MM.1S (cell line): Measurements from ENCODE around the gene LIN37.
A peak's percentile ranks its signal among the peaks of the same experiment; 100 is the strongest.

Experiments
- DNase-seq: peaks from one replicate; pipeline ENCODE4 v3.0.0-alpha.2; 2015
- H2AFZ ChIP-seq: fragments of 300-600 bp; sonication (generic); 2 replicates; pipeline ENCODE4 v1.6.0; 2016; ENCODE audit warnings: antibody characterized with exemption, low read length
- H3F3A ChIP-seq: fragments of 300-600 bp; sonication (generic); 2 replicates; pipeline ENCODE4 v1.6.1; 2016; ENCODE audit warnings: mild to moderate bottlenecking, antibody characterized with exemption, low read length, moderate library complexity, mixed read lengths; ENCODE audit not compliant: insufficient read depth
- H3K27ac ChIP-seq: fragments of 300-600 bp; sonication (generic); 2 replicates; pipeline ENCODE4 v1.5.1; 2016; ENCODE audit warnings: mild to moderate bottlenecking, low read length
- H3K27me3 ChIP-seq: fragments of 300-600 bp; sonication (generic); replicated peaks from 2 replicates; pipeline ENCODE4 v1.6.0; 2016; ENCODE audit warnings: low read length; ENCODE audit not compliant: insufficient read depth
- H3K36me3 ChIP-seq: fragments of 300-600 bp; sonication (generic); replicated peaks from 2 replicates; pipeline ENCODE4 v1.6.1; 2016; ENCODE audit warnings: mild to moderate bottlenecking, low read length, mixed read lengths; ENCODE audit not compliant: insufficient read depth
- H3K4me1 ChIP-seq: fragments of 300-600 bp; sonication (generic); 2 replicates; pipeline ENCODE4 v1.6.1; 2016; ENCODE audit warnings: low read length, mixed read lengths
- H3K4me2 ChIP-seq: fragments of 300-600 bp; sonication (generic); 2 replicates; pipeline ENCODE4 v1.6.0; 2016; ENCODE audit warnings: low read depth, low read length
- H3K4me3 ChIP-seq: fragments of 300-600 bp; sonication (generic); 2 replicates; pipeline ENCODE4 v1.5.1; 2016; ENCODE audit warnings: low read length, mixed read lengths
- H3K79me2 ChIP-seq: fragments of 300-600 bp; sonication (generic); 2 replicates; pipeline ENCODE4 v1.6.1; 2016; ENCODE audit warnings: mixed run types, low read length, mixed read lengths
- H3K9ac ChIP-seq: fragments of 300-600 bp; sonication (generic); 2 replicates; pipeline ENCODE4 v1.6.1; 2016; ENCODE audit warnings: low read length, mixed read lengths
- H3K9me2 ChIP-seq: fragments of 300-600 bp; sonication (generic); replicated peaks from 2 replicates; pipeline ENCODE4 v1.6.1; 2016; ENCODE audit warnings: mild to moderate bottlenecking, low read length, mixed read lengths; ENCODE audit not compliant: insufficient read depth
- H3K9me3 ChIP-seq: fragments of 300-600 bp; sonication (generic); replicated peaks from 2 replicates; pipeline ENCODE4 v1.6.1; 2016; ENCODE audit warnings: mild to moderate bottlenecking, low read length, mixed read lengths; ENCODE audit not compliant: insufficient read depth
- H4K20me1 ChIP-seq: fragments of 300-600 bp; sonication (generic); 2 replicates; pipeline ENCODE4 v1.6.1; 2016; ENCODE audit warnings: mild to moderate bottlenecking, low read length, moderate library complexity, mixed read lengths; ENCODE audit not compliant: insufficient read depth
- EZH2 ChIP-seq: fragments of 300-600 bp; sonication (generic); optimal IDR thresholded peaks from 2 replicates; pipeline ENCODE3; 2017; ENCODE audit warnings: low read depth, mild to moderate bottlenecking, antibody characterized with exemption, low read length, mixed read lengths
- EZH2phosphoT487 ChIP-seq: fragments of 300-600 bp; sonication (generic); IDR thresholded peaks from 2 replicates; pipeline ENCODE4 v1.6.1; 2018; ENCODE audit warnings: antibody characterized with exemption, low read length
- TF ChIP-seq, protein P1 (sequence below): fragments of 300-600 bp; sonication (generic); IDR thresholded peaks from 2 replicates; pipeline ENCODE4 v1.5.1; 2016; ENCODE audit warnings: antibody characterized with exemption, low read length, mixed read lengths

LIN37 gene

DNA sequence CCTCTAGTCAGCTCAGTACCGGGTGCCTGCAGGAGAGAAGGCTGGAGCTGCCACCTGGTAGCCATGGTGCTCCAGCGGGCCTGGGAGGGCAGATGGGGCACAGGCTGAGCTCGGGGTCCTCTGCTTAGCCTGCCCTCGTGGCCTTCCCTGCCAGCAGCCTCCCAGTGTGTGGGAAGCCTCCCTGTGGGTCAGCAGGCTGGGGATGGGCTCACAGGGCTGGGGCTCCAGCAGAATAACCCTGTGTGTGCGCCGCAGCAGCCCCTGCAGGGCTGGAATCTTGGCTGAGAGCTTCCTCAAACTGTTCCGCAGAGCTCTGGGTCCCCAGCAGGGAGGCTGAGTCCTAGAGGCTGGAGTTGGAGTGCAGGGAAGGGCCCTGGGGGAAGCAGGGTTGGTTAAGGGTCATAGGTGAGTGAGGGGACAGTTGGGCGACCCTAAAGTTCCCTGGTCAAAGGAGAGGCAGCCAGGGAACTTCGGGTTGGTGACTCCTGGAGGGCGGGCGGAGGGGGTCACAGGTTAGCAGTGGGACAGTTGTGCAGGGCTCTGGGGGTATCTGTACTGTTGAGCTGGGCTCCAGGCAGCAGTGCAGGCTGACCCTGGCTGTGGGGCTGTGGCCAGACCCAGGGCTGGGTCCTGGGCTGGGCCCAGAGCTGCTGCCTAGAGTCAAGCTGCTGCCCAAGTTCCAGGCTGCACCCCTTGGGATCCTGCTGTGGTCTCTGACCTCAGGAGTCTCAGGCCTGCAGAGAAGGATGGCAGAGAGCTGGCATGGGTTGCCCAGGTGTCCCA, 41.0 kb downstream of the LIN37 start:
- H3K9me3 ChIP-seq, result no peaks in the 10 kb centered on the region
- no peak overlapping the region for H3K4me2 ChIP-seq
- no peak for DNase-seq
- H3K4me1 ChIP-seq, result no peaks in the 10 kb centered on the region
- H3K36me3 ChIP-seq, result no peaks in the 10 kb centered on the region
- no peak overlapping the region for H3K9ac ChIP-seq
- TF ChIP-seq EZH2phosphoT487, result no peak
- TF ChIP-seq EZH2, result no peak
- TF ChIP-seq, protein P1, sequence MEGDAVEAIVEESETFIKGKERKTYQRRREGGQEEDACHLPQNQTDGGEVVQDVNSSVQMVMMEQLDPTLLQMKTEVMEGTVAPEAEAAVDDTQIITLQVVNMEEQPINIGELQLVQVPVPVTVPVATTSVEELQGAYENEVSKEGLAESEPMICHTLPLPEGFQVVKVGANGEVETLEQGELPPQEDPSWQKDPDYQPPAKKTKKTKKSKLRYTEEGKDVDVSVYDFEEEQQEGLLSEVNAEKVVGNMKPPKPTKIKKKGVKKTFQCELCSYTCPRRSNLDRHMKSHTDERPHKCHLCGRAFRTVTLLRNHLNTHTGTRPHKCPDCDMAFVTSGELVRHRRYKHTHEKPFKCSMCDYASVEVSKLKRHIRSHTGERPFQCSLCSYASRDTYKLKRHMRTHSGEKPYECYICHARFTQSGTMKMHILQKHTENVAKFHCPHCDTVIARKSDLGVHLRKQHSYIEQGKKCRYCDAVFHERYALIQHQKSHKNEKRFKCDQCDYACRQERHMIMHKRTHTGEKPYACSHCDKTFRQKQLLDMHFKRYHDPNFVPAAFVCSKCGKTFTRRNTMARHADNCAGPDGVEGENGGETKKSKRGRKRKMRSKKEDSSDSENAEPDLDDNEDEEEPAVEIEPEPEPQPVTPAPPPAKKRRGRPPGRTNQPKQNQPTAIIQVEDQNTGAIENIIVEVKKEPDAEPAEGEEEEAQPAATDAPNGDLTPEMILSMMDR, result no peak
- H4K20me1 ChIP-seq, result no peaks in the 10 kb centered on the region
- no peaks in the 10 kb centered on the region for H3K79me2 ChIP-seq
- peaks cover 20% of the 10 kb centered on the region for H3K27me3 ChIP-seq
- H3K4me3 ChIP-seq, result no peak overlapping the region
- H3F3A ChIP-seq, result no peaks in the 10 kb centered on the region
- H3K27ac ChIP-seq, result no peak overlapping the region
- H2AFZ ChIP-seq, result no peak overlapping the region
- no peaks in the 10 kb centered on the region for H3K9me2 ChIP-seq

DNA sequence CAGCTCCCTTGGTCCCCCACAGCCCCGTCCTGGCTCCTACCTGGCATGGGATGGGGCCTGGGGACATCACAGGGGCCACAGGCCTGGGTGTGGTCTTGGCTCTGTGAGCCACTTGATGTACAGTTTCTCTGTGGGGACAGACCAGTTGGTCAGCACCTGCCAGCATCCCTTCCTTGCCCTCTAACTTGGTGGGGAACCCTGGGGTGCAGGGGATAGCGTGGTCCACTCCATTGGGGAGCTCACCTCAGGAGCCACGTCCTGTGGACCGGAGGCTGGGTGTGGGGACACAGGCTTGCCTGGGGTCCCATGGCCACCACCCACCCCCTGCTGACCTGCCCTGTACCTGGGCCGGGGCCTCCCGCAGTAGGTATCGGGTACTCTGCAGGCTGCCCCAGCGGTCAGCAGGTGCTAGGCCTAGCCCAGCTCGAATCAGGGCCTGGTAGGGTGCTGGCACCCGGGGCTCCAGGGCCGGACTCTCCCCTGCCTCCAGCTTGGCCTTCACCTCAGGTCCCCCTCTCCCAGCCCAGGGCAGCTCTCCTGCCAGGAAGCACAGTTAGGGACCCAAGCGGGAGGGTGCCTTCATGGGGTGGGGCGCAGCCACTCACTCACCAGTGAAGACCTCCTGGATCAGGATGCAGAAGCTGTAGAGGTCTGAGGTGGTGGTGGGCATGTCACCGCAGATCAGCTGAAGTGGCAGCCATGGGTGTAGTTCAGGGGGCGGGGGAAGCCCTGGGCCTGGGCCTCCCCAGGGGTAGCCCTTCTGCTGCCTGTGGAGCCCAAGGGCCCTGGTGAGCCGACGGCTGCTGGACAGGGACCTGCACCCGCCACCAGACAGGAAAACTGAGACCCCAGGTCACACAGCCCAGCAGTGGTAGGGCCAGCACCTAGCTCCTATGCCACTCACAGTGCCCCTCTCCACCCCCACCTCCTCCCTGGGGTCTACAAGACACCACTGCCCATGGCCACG, 41.9 kb downstream of the LIN37 start:
- Histone ChIP-seq H3K9ac (no peak overlapping the region), H3F3A (no peaks in the 10 kb centered on the region), H3K9me2 (no peaks in the 10 kb centered on the region), H3K27ac (no peak overlapping the region), H3K27me3 (peaks cover 23% of the 10 kb centered on the region), H3K9me3 (no peaks in the 10 kb centered on the region), H2AFZ (no peak overlapping the region), H3K4me1 (no peaks in the 10 kb centered on the region), H3K36me3 (no peaks in the 10 kb centered on the region), H3K4me3 (no peak overlapping the region), H4K20me1 (no peaks in the 10 kb centered on the region), H3K4me2 (no peak overlapping the region), H3K79me2 (no peaks in the 10 kb centered on the region)
- no peak for DNase-seq
- TF ChIP-seq EZH2phosphoT487 (no peak), EZH2 (no peak)
- TF ChIP-seq, protein P1, result no peak

DNA sequence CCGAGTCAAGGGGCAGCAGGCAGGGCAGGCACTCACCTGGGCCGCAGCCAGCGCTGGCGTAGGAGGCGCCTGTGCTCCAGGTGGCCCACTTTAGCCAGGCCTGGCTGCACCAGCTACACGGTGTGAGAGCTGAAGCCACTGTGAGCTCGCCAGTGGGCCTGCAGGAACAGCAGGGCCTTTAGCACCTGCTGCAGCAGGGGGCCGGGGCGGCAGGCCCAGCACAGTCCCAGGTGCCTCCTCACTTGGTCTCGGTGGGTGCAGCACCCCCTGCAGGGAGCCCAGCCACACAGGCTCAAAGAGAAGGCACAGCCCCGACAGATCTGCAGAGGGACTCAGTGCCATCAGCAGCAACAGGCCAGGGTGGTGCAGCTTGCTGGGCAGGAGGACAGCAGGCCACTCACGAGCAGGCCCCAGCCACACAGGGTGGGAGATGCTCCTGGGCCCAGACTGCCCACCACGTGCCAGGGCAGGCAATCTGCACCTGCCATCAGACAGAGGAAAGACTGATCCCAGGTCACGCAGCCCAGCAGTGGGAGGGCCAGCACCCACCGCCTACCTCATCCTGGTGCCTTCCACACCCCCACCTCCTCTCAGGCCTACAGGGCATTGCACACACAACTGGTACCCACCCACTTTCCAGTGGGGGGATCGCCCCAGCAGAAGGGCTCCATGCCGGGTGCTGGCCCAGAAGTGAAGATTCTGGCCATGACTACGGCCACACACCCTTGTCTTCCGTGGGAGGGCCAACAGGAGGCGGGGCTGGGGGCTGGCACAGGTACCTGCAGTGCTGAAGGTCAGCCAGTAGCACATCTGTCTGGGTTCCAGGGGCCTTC, 42.8 kb downstream of the LIN37 start:
- Histone ChIP-seq H3K4me2 (no peak overlapping the region), H3K4me1 (no peaks in the 10 kb centered on the region), H3K27me3 (peaks cover 32% of the 10 kb centered on the region), H3F3A (no peaks in the 10 kb centered on the region), H3K9ac (no peak overlapping the region), H2AFZ (no peak overlapping the region), H3K36me3 (no peaks in the 10 kb centered on the region), H3K9me3 (no peaks in the 10 kb centered on the region), H3K4me3 (no peak overlapping the region), H3K9me2 (no peaks in the 10 kb centered on the region), H3K27ac (no peak overlapping the region), H4K20me1 (no peaks in the 10 kb centered on the region), H3K79me2 (no peaks in the 10 kb centered on the region)
- DNase-seq, result no peak
- no peak for TF ChIP-seq EZH2phosphoT487
- no peak for TF ChIP-seq EZH2
- TF ChIP-seq, protein P1, result peak; percentile 9; the same call in 1 of the 2 replicates
